Measurements from ENCODE around the gene C16orf95.
"Not testable (repeated sequence)": the region's sequence is repeated elsewhere in the genome, so short reads cannot be mapped to it uniquely, and the experiment has no call there.

C16orf95 gene

GRCh38 chr16:87316923-87317749 lies at the start of gene C16orf95:
C16orf95 (minus strand) TSS chr16:87317392; CDS start chr16:87317242, 150 bp downstream.
- peak; percentile 96 for DNase-seq

- no peak for DNase-seq
Measured at GRCh38 chr16:87366930-87367329, 49.7 kb upstream of the C16orf95 start.

GRCh38 chr16:87366288-87366687 lies 49.1 kb upstream of the C16orf95 start:
- no peak for DNase-seq

GRCh38 chr16:87365021-87365713 lies 48.0 kb upstream of the C16orf95 start:
- DNase-seq: no peak

GRCh38 chr16:87363771-87364455 lies 46.7 kb upstream of the C16orf95 start:
- no peak for DNase-seq

- not testable (repeated sequence) for DNase-seq
Measured at GRCh38 chr16:87362828-87363559, 45.8 kb upstream of the C16orf95 start.

- no peak for DNase-seq
Measured at GRCh38 chr16:87361916-87362619, 44.9 kb upstream of the C16orf95 start.

GRCh38 chr16:87360862-87361610 lies 43.8 kb upstream of the C16orf95 start:
- no peak for DNase-seq

GRCh38 chr16:87359121-87359520 lies 41.9 kb upstream of the C16orf95 start:
- DNase-seq: no peak

- DNase-seq: no peak
Measured at GRCh38 chr16:87358696-87359095, 41.5 kb upstream of the C16orf95 start.

- DNase-seq: no peak
Measured at GRCh38 chr16:87358250-87358649, 41.1 kb upstream of the C16orf95 start.

- DNase-seq: no peak
Measured at GRCh38 chr16:87356491-87356853, 39.3 kb upstream of the C16orf95 start.

GRCh38 chr16:87353613-87354012 lies 36.4 kb upstream of the C16orf95 start:
- DNase-seq: no peak

- DNase-seq: no peak
Measured at GRCh38 chr16:87352818-87353217, 35.6 kb upstream of the C16orf95 start.

GRCh38 chr16:87351320-87351698 lies 34.1 kb upstream of the C16orf95 start:
- DNase-seq: no peak

GRCh38 chr16:87350681-87351319 lies 33.6 kb upstream of the C16orf95 start:
- no peak for DNase-seq

- DNase-seq: no peak
Measured at GRCh38 chr16:87350031-87350430, 32.8 kb upstream of the C16orf95 start.

GRCh38 chr16:87348616-87349157 lies 31.5 kb upstream of the C16orf95 start:
- no peak for DNase-seq

GRCh38 chr16:87347932-87348615 lies 30.9 kb upstream of the C16orf95 start:
- no peak for DNase-seq

- DNase-seq: no peak
Measured at GRCh38 chr16:87346517-87347060, 29.4 kb upstream of the C16orf95 start.
